Skeletal muscle satellite cell (primary cell): ENCODE results near the gene CYFIP1.

Experiments
- H3K27me3 ChIP-seq: 2 replicates; pipeline ENCODE4 v1.7.0; 2013; ENCODE audit warnings: low read length; ENCODE audit not compliant: control insufficient read depth, insufficient read depth
- H3K36me3 ChIP-seq: 2 replicates; pipeline ENCODE4 v1.7.0; 2013; ENCODE audit warnings: mild to moderate bottlenecking, control low read depth, low read length; ENCODE audit not compliant: insufficient read depth
- H3K4me1 ChIP-seq: 2 replicates; pipeline ENCODE4 v1.7.0; 2013; ENCODE audit warnings: low read length; ENCODE audit not compliant: control insufficient read depth, insufficient read depth
- H3K4me2 ChIP-seq: 2 replicates; pipeline ENCODE4 v1.7.0; 2013; ENCODE audit warnings: mild to moderate bottlenecking, low read length
- H3K4me3 ChIP-seq: 2 replicates; pipeline ENCODE4 v1.7.0; 2013; ENCODE audit warnings: low read length
- H3K9ac ChIP-seq: 2 replicates; pipeline ENCODE4 v1.7.0; 2013; ENCODE audit warnings: mild to moderate bottlenecking, low read depth, low read length, moderate library complexity
- H3K9me3 ChIP-seq: replicated peaks from 2 replicates; pipeline ENCODE4 v1.7.0; 2013; ENCODE audit warnings: mild to moderate bottlenecking, control low read depth, low read length

Gene CYFIP1

DNA sequence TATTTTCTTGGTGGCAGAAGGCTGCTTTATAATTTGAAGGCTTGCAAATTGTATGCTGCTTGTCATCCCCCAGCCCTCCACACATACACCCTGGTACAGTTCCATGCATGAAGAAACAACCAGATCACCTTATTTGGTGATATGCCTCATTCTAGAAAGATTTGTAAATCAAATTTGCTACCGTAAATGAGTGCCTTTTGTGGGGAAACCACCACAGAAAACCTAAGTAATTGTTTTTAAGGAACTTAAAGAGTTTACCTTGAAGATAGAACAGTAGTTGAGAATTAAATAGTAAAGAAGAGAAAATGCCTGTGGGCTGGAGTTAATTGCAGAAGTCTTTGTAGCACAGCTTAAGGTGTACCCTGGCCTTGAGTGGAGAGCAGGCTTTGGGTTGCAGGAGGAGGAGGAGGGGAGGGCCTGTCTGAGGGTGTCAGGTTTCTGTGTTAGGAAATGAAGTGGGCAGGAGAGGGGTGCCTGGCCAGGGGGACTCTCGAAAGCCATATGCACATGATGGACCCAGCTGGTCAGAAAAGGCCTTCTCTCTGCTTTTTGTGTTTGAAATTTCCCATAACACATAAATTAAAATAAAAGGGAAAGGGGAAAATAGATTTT is 134.8 kb downstream of the CYFIP1 start:
- H3K4me1 ChIP-seq = peaks cover 24% of the 10 kb centered on the region
- no peak overlapping the region for H3K9ac ChIP-seq
- H3K4me2 ChIP-seq = no peak overlapping the region
- H3K27me3 ChIP-seq = no peaks in the 10 kb centered on the region
- H3K4me3 ChIP-seq = no peak overlapping the region
- peaks cover 32% of the 10 kb centered on the region for H3K36me3 ChIP-seq
- no peaks in the 10 kb centered on the region for H3K9me3 ChIP-seq

DNA sequence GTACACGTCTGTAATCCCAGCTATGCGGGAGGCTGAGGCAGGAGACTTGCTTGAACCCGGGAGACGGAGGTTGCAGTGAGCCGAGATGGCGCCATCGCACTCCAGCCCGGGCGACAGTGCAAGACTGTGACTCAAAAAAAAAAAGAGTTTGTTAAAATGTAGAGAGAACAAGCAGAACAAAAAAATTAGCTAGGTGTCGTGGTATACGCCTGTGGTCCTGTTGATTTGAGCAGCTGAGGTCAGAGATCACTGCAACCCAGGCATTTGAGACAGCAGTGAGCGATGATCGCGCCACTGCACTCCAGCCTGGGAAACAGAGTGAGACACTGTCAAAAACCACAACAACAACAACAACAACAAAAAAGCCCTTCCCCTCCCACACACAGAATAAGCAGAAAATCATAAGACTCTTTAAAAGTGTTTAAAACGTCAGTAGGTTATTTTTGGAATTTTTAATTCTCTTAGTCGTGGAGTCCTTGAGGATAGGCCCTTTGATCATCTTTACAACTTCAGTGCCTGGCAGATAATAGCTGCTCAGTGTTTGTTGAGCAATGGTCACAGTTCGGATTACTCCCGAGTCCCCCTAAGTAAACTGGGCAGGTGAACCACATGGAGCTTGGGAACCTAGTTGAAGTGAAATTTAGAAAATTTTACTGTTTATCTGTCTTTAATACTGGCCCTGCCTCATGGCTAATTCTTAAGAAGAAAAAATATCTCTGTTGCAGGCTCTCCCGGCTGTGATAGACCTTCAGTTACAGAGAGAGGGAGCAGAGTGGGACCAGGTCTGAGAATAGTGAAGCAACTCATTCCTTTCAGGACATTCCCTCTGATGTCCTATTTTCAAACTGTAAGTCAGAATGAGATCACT is 135.5 kb downstream of the CYFIP1 start:
- Histone ChIP-seq H3K4me3 (no peak overlapping the region), H3K36me3 (peaks cover 28% of the 10 kb centered on the region), H3K27me3 (no peaks in the 10 kb centered on the region), H3K4me1 (peaks cover 16% of the 10 kb centered on the region), H3K9me3 (no peaks in the 10 kb centered on the region), H3K9ac (no peak overlapping the region), H3K4me2 (no peak overlapping the region)

DNA sequence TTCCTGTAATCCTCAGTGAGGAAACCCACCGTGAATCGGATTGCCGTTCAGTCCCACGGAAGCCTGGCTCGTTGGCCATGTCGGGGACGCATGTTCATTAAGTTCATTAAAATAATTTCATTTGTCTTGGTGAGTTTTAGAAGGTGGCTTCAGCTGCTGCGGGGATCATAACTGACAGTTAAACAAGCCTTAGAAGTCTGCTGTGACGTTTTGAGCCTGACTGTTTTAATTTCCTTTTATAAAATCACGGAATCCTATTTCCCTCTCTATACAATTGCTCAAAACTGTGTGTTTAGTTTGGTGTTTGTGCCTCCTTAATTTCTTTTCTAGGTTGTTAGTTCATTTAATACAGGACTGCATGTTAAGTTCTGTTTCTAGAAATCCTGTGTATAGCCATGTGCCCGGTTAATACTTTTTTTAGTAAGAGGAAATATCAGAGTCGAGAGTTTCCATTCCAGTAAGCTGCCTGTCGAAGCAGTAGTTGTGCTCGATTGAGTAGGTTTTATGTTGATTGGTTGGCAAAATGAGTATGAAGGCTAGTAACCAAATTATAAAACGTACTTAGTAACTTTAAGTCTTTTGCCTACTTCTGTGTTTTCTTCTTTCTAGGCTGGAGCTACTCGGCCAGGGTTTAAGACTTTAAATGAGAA is 141.0 kb downstream of the CYFIP1 start:
- Histone ChIP-seq H3K4me3 (peak overlapping the region; percentile 83), H3K4me2 (peak overlapping the region; percentile 88), H3K27me3 (no peaks in the 10 kb centered on the region), H3K9ac (peak overlapping the region; percentile 96), H3K9me3 (no peaks in the 10 kb centered on the region), H3K4me1 (peaks cover 7% of the 10 kb centered on the region), H3K36me3 (peaks cover 5% of the 10 kb centered on the region)

DNA sequence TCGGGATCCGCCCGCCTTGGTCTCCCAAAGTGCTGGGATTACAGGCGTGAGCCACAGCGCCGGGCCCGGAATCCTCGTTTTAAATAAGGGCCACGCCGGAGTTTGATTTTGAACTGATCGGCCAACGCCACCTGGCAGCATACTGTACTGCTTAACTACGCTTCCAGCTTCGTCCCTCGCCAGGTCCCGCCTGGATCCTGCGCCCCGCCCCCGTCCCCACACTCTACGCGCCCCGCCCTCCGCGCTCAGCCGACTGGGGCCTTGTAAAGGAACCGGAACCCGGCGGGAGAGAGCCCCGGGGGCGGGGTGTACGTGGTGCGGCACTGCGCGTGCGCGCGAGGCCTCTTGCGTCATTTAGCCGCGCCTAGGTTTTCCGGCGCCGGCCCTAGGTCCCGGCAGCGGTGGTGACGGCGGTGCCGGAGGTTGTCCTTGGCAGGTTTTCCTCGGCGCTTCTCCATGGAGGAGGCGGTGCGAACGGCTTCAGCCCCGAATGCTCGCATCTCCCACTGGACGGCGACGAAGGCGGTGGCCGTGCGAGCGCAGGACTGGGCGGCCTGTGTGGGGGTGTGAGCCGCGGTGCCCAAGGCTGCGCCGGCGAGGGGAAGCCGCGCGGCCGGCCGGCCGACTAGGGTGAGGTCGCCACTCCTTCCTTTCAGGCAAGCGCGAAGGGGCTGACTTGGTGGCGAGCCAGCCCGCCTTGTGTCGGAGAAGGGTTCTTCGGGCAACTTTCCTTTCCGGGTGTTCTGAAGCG is 141.7 kb downstream of the CYFIP1 start, which contains the start of gene NIPA2:
NIPA2 (plus strand) TSS at position 375 of the 751 bp plus-strand sequence. CDS start 13,066 bp downstream, outside the sequence.
- Histone ChIP-seq H3K36me3 (peaks cover 5% of the 10 kb centered on the region), H3K4me2 (peak within 1 kb of the TSS; percentile 91), H3K4me1 (peaks cover 7% of the 10 kb centered on the region), H3K9ac (peak within 1 kb of the TSS; percentile 96), H3K4me3 (peak within 1 kb of the TSS; percentile 83), H3K9me3 (no peaks in the 10 kb centered on the region), H3K27me3 (no peaks in the 10 kb centered on the region)

DNA sequence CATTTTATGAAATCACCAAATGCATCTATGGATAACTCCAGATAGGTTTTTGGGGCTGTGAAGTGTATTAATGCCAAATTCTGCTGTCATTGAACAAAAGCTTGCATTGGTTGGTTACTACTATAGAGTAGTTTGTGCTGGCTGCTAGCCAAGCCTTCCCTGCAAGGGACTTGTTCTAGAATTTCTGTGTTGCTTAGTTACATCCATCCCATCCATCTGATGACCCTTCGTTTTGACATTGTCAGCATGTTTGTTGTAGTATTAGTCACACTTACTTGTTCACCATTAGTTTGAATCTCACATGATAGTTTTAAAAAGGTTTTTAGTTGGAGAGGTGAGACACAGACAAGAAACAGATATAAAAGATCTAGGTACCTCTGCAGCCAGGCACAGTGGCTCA is 148.7 kb downstream of the CYFIP1 start:
- no peak overlapping the region for H3K4me3 ChIP-seq
- H3K27me3 ChIP-seq = no peaks in the 10 kb centered on the region
- no peaks in the 10 kb centered on the region for H3K9me3 ChIP-seq
- no peaks in the 10 kb centered on the region for H3K36me3 ChIP-seq
- no peak overlapping the region for H3K4me2 ChIP-seq
- no peak overlapping the region for H3K9ac ChIP-seq
- no peaks in the 10 kb centered on the region for H3K4me1 ChIP-seq

DNA sequence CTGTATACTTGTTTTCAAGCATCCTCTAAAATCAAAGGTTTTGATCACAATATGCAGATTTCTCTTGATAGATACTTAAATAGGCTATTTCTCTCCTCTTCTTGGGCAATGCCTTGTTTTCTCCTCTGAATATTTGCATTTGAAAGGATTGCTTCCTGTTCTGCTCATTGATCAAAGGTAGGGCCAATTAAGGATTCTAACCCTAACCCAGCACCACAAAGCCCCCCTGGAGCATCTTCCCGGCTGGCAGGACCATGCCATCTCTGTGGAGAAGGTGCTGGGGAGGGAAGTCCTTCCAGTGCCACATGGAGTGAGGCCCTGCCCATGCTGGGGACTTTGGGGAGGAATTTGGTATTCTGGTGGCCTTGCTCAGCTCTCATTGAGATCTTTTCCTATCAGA is 153.0 kb downstream of the CYFIP1 start:
- no peak overlapping the region for H3K4me3 ChIP-seq
- no peak overlapping the region for H3K9ac ChIP-seq
- no peak overlapping the region for H3K4me2 ChIP-seq
- H3K9me3 ChIP-seq = no peaks in the 10 kb centered on the region
- H3K4me1 ChIP-seq = no peaks in the 10 kb centered on the region
- H3K27me3 ChIP-seq = no peaks in the 10 kb centered on the region
- peaks cover 4% of the 10 kb centered on the region for H3K36me3 ChIP-seq

DNA sequence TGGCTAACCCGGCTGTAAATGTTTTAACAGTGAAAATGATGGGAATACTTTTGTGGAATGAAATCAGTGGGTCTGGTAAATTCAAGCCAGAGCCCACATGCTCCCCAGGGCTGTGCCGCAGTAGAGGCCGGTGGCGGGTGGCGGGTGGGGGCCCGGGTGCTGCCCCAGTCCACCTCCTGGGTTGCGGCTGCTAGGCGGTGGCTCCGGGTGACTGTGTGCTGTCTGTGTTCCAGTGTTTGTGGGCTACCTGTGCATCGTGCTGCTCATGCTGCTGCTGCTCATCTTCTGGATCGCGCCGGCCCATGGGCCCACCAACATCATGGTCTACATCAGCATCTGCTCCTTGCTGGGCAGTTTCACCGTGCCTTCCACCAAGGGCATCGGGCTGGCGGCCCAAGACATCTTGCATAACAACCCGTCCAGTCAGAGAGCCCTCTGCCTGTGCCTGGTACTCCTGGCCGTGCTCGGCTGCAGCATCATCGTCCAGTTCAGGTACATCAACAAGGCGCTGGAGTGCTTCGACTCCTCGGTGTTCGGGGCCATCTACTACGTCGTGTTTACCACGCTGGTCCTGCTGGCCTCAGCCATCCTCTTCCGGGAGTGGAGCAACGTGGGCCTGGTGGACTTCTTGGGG is 156.6 kb downstream of the CYFIP1 start:
- Histone ChIP-seq H3K4me2 (no peak overlapping the region), H3K4me3 (no peak overlapping the region), H3K36me3 (peaks cover 11% of the 10 kb centered on the region), H3K4me1 (no peaks in the 10 kb centered on the region), H3K27me3 (no peaks in the 10 kb centered on the region), H3K9me3 (no peaks in the 10 kb centered on the region), H3K9ac (no peak overlapping the region)

DNA sequence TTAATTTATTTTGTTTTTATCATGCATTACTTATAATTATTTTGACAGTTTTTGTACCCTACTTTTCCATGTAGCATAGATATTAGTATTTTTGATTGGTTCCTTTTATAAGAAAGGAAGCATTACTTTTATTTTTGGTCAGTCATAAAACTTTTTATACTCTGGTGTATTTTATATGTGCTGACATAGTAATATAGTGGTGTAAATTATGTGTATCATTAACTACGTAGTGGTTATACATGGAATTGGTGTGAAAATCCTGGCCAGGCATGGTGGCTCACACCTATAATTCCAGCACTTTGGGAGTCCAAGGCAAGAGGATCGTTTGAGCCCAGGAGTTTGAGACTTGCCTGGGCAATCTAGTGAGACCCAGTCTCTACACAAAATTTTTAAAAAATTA is 160.5 kb downstream of the CYFIP1 start:
- Histone ChIP-seq H3K4me3 (no peak overlapping the region), H3K27me3 (no peaks in the 10 kb centered on the region), H3K4me1 (no peaks in the 10 kb centered on the region), H3K36me3 (peaks cover 11% of the 10 kb centered on the region), H3K9ac (no peak overlapping the region), H3K9me3 (no peaks in the 10 kb centered on the region), H3K4me2 (no peak overlapping the region)
